ENCODE data around the gene MAP6. TPM values are rescaled to one million over a fixed set of nuclear protein-coding genes. Genes with fewer than 3 reads are reported as not detected.

MAP6 gene
- total and polyA plus RNA-seq, 2 of the 13 experiments (the other 11 are each of a cell fraction or from before 2014, with no cell fraction given), result 0.04 TPM; not detected in 1

DNA sequence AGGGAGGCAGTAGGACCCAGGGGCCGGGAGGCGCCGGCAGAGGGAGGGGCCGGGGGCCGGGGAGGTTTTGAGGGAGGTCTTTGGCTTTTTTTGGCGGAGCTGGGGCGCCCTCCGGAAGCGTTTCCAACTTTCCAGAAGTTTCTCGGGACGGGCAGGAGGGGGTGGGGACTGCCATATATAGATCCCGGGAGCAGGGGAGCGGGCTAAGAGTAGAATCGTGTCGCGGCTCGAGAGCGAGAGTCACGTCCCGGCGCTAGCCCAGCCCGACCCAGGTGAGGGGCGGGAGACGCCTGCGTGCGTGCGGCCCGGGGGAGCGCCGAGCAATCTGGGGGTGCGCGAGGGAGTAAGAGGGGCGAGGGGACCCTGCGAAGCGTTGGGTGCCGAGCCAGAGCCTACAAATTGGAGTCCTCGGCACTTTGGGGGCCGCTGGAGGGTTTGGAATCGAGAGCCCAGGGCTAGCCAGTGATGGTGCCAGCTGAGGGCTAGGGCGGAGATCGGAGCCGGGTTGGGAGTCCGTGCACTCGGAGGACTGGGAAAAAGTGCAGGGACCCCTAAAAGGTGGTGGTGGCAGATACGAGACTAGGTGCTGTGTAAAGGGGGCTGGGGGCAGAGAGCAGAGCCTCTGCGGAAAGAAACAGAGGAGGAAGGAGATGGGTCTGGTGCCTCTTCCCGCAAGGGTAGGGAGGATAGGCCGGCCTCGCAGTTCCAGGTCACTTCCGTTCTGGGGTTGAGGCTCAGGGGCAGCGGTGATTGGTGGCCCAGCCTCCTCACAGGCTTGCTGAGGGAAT, 106.6 kb downstream of the MAP6 start, which contains the start of gene SERPINH1 (continued):
- TF ChIP-seq, protein P1, sequence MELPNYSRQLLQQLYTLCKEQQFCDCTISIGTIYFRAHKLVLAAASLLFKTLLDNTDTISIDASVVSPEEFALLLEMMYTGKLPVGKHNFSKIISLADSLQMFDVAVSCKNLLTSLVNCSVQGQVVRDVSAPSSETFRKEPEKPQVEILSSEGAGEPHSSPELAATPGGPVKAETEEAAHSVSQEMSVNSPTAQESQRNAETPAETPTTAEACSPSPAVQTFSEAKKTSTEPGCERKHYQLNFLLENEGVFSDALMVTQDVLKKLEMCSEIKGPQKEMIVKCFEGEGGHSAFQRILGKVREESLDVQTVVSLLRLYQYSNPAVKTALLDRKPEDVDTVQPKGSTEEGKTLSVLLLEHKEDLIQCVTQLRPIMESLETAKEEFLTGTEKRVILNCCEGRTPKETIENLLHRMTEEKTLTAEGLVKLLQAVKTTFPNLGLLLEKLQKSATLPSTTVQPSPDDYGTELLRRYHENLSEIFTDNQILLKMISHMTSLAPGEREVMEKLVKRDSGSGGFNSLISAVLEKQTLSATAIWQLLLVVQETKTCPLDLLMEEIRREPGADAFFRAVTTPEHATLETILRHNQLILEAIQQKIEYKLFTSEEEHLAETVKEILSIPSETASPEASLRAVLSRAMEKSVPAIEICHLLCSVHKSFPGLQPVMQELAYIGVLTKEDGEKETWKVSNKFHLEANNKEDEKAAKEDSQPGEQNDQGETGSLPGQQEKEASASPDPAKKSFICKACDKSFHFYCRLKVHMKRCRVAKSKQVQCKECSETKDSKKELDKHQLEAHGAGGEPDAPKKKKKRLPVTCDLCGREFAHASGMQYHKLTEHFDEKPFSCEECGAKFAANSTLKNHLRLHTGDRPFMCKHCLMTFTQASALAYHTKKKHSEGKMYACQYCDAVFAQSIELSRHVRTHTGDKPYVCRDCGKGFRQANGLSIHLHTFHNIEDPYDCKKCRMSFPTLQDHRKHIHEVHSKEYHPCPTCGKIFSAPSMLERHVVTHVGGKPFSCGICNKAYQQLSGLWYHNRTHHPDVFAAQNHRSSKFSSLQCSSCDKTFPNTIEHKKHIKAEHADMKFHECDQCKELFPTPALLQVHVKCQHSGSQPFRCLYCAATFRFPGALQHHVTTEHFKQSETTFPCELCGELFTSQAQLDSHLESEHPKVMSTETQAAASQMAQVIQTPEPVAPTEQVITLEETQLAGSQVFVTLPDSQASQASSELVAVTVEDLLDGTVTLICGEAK (IDR thresholded peaks at IDR 0.05), result no peak
- TF ChIP-seq, protein P1 (CRISPR knock-in tag; IDR thresholded peaks at IDR 0.05), result 0 out of 2 replicates have a peak, but pooled peaks have one; percentile 9
- no peak for TF ChIP-seq GZF1 (CRISPR knock-in tag; IDR thresholded peaks at IDR 0.05)
- no peak for TF ChIP-seq MTERF4 (CRISPR knock-in tag; IDR thresholded peaks at IDR 0.05)
- TF ChIP-seq ZNF598 (CRISPR knock-in tag; IDR thresholded peaks at IDR 0.05; ENCODE audit: borderline replicate concordance), result 0 out of 2 replicates have a peak, but pooled peaks have one; percentile 3
- TF ChIP-seq SETDB1 (CRISPR knock-in tag; IDR thresholded peaks at IDR 0.05; ENCODE audit: borderline replicate concordance), result no peak
- no peak for TF ChIP-seq RCOR2 (CRISPR knock-in tag; IDR thresholded peaks at IDR 0.05)
- TF ChIP-seq ELF1 (CRISPR knock-in tag; IDR thresholded peaks at IDR 0.05), result peak; percentile 67
- TF ChIP-seq KAT7 (CRISPR knock-in tag; IDR thresholded peaks at IDR 0.05; ENCODE audit: borderline replicate concordance), result peak; percentile 40; the same call in 1 of the 2 replicates
- TF ChIP-seq ATRX (CRISPR knock-in tag; IDR thresholded peaks at IDR 0.05; ENCODE audit: borderline replicate concordance), result no peak
- no peak for TF ChIP-seq XBP1 (CRISPR knock-in tag; IDR thresholded peaks at IDR 0.05)
- no peak for TF ChIP-seq STAG1 (CRISPR knock-in tag; IDR thresholded peaks at IDR 0.05)
- no peak for TF ChIP-seq ZNF34 (CRISPR knock-in tag; IDR thresholded peaks at IDR 0.05; ENCODE audit: borderline replicate concordance)
- no peak for TF ChIP-seq ZNF383 (CRISPR knock-in tag; IDR thresholded peaks at IDR 0.05; ENCODE audit: borderline replicate concordance)
- peak; percentile 10; the same call in 1 of the 2 replicates for TF ChIP-seq KDM5B (CRISPR knock-in tag; IDR thresholded peaks at IDR 0.05; ENCODE audit: borderline replicate concordance)
- TF ChIP-seq ZNF264 (CRISPR knock-in tag; IDR thresholded peaks at IDR 0.05), result no peak
- no peak for TF ChIP-seq ZNF788 (CRISPR knock-in tag; IDR thresholded peaks at IDR 0.05; ENCODE audit: borderline replicate concordance)
- no peak for TF ChIP-seq ZNF557 (CRISPR knock-in tag; IDR thresholded peaks at IDR 0.05)
- peak in 1 of 2 experiments; percentile 25; a peak in 2 of 4 replicates for TF ChIP-seq EP300 (IDR thresholded peaks at IDR 0.05; ENCODE audit: low read depth in 2 of 2, low read length in 2 of 2)
- TF ChIP-seq EP300 (CRISPR knock-in tag; IDR thresholded peaks at IDR 0.05; ENCODE audit: borderline replicate concordance), result no peak
- TF ChIP-seq CBX2 (IDR thresholded peaks at IDR 0.05; ENCODE audit: low read depth, low read length), result no peak
- no peak for TF ChIP-seq CBX2 (CRISPR knock-in tag; IDR thresholded peaks at IDR 0.05; ENCODE audit: low read depth)
